IMR-90 (cell line): ENCODE results near the gene KLF12. TPM values are rescaled to one million over a fixed set of nuclear protein-coding genes. Genes with fewer than 3 reads are reported as not detected.
A peak's percentile ranks its signal among the peaks of the same experiment; 100 is the strongest.

Experiments
- ATAC-seq: fragments of 200-7000 bp; cut with Tn5 transposase; 2 replicates; pipeline ENCODE4 v1.9.1; 2020; ENCODE audit warnings: low read depth, mild to moderate bottlenecking, moderate library complexity
- BruUV-seq: library from RNA; stranded (reverse); fragments of 400-500 nt; replicated peaks from 2 replicates; lab custom pipeline; 2021; lab: Mats Ljungman, UMichigan
- CTCF ChIA-PET: fragments of 300-600 bp; formaldehyde crosslinking; extraction: SDS; loops from one replicate; lab custom pipeline; 2021; ENCODE audit warnings: antibody characterized with exemption; lab: Yijun Ruan, JAX
- POLR2A ChIA-PET: fragments of 300-600 bp; sonication (Branson Sonifier 250); formaldehyde crosslinking; loops from one replicate; lab custom pipeline; 2022; ENCODE audit warnings: antibody characterized with exemption; ENCODE audit not compliant: unreplicated experiment; lab: Charles Lee
- DNase-seq: peaks from one replicate; pipeline ENCODE4 v3.0.0; 2013
- H2AFZ ChIP-seq: replicated peaks from 2 replicates; pipeline ENCODE3; 2013; ENCODE audit warnings: low read length, mild to moderate bottlenecking; ENCODE audit not compliant: poor library complexity
- H2AK5ac ChIP-seq: 2 replicates; pipeline ENCODE4 v1.6.1; 2013; ENCODE audit warnings: low read depth, low read length, inconsistent platforms
- H2AK9ac ChIP-seq: replicated peaks from 2 replicates; pipeline ENCODE3; 2013; ENCODE audit warnings: mild to moderate bottlenecking, low read depth, low read length, moderate library complexity; ENCODE audit not compliant: poor library complexity
- H2BK120ac ChIP-seq: 2 replicates; pipeline ENCODE4 v1.6.1; 2013; ENCODE audit warnings: low read depth, low read length, inconsistent platforms
- H2BK15ac ChIP-seq: 3 replicates; pipeline ENCODE4 v1.6.1; 2013; ENCODE audit warnings: low read depth, low read length, inconsistent platforms
- H2BK20ac ChIP-seq: 2 replicates; pipeline ENCODE4 v1.6.1; 2013; ENCODE audit warnings: low read depth, mild to moderate bottlenecking, inconsistent platforms, low read length, moderate library complexity
- H2BK5ac ChIP-seq: 2 replicates; pipeline ENCODE4 v1.6.1; 2013; ENCODE audit warnings: mild to moderate bottlenecking, low read depth, low read length, inconsistent platforms; ENCODE audit not compliant: poor library complexity, severe bottlenecking
- H3K14ac ChIP-seq: replicated peaks from 2 replicates; pipeline ENCODE4 v1.6.1; 2013; ENCODE audit warnings: low read depth, low read length, inconsistent platforms
- H3K18ac ChIP-seq: 2 replicates; pipeline ENCODE4 v1.6.1; 2013; ENCODE audit warnings: low read depth, low read length, control low read depth
- H3K23ac ChIP-seq: 2 replicates; pipeline ENCODE4 v1.6.1; 2013; ENCODE audit warnings: low read depth, low read length, inconsistent platforms
- H3K27ac ChIP-seq: 2 replicates; pipeline ENCODE4 v1.5.1; 2013; ENCODE audit warnings: mild to moderate bottlenecking, control low read depth, low read length; ENCODE audit not compliant: insufficient read depth
- H3K27me3 ChIP-seq: 2 replicates; pipeline ENCODE4 v1.6.1; 2013; ENCODE audit warnings: low read length; ENCODE audit not compliant: control insufficient read depth, insufficient read depth
- H3K36me3 ChIP-seq: 2 replicates; pipeline ENCODE4 v1.6.1; 2013; ENCODE audit warnings: low read length, mixed read lengths; ENCODE audit not compliant: control insufficient read depth, insufficient read depth
- H3K4ac ChIP-seq: 2 replicates; pipeline ENCODE4 v1.6.1; 2013; ENCODE audit warnings: low read depth, low read length, inconsistent platforms
- H3K4me1 ChIP-seq: 2 replicates; pipeline ENCODE4 v1.6.1; 2013; ENCODE audit warnings: low read length, mixed read lengths; ENCODE audit not compliant: control insufficient read depth, insufficient read depth
- H3K4me2 ChIP-seq: 2 replicates; pipeline ENCODE4 v1.6.1; 2013; ENCODE audit warnings: low read depth, mild to moderate bottlenecking, control low read depth, low read length, moderate library complexity
- H3K4me3 ChIP-seq: 2 replicates; pipeline ENCODE4 v1.5.1; 2013; ENCODE audit warnings: low read depth, mild to moderate bottlenecking, control low read depth, low read length, moderate library complexity; ENCODE audit not compliant: insufficient read depth
- H3K56ac ChIP-seq: 2 replicates; pipeline ENCODE4 v1.6.1; 2013; ENCODE audit warnings: low read length, inconsistent platforms; ENCODE audit not compliant: insufficient read depth; ENCODE audit errors: extremely low read depth
- H3K79me1 ChIP-seq, 2 experiments: 2 replicates each; pipeline ENCODE4 v1.6.1; 2013; ENCODE audit warnings: low read length in 2 of 2, inconsistent platforms in 1 of 2, low read depth in 1 of 2
- H3K9ac ChIP-seq: 2 replicates; pipeline ENCODE4 v1.6.1; 2013; ENCODE audit warnings: low read depth, low read length, control low read depth
- H3K9me1 ChIP-seq: 2 replicates; pipeline ENCODE4 v1.6.1; 2013; ENCODE audit warnings: low read length, inconsistent platforms; ENCODE audit not compliant: insufficient read depth
- H3K9me3 ChIP-seq: 2 replicates; pipeline ENCODE4 v1.6.1; 2013; ENCODE audit warnings: low read length; ENCODE audit not compliant: control insufficient read depth, insufficient read depth
- H4K20me1 ChIP-seq: 2 replicates; pipeline ENCODE4 v1.6.1; 2013; ENCODE audit warnings: low read length, inconsistent platforms; ENCODE audit not compliant: insufficient read depth
- H4K5ac ChIP-seq: 2 replicates; pipeline ENCODE4 v1.6.1; 2013; ENCODE audit warnings: mild to moderate bottlenecking, low read depth, low read length, control low read depth
- H4K8ac ChIP-seq, 2 experiments: 2 replicates each; pipeline ENCODE4 v1.6.1; 2013; ENCODE audit warnings: low read depth in 2 of 2, low read length in 2 of 2, control low read depth in 1 of 2, inconsistent platforms in 1 of 2
- H4K91ac ChIP-seq: 2 replicates; pipeline ENCODE4 v1.6.1; 2013; ENCODE audit warnings: low read depth, low read length, inconsistent platforms; ENCODE audit not compliant: insufficient read depth
- CEBPB ChIP-seq: IDR thresholded peaks from 2 replicates; pipeline ENCODE4 v1.6.1; 2012; ENCODE audit warnings: low read depth, low read length, improper control_type of control experiment
- FOS ChIP-seq: fragments of 150-350 bp; IDR thresholded peaks from 2 replicates; pipeline ENCODE4 v1.6.1; 2016; ENCODE audit warnings: low read depth, low read length
- MAFK ChIP-seq: IDR thresholded peaks from 2 replicates; pipeline ENCODE4 v1.6.1; 2012; ENCODE audit warnings: low read depth, low read length, improper control_type of control experiment
- MXI1 ChIP-seq: IDR thresholded peaks from 2 replicates; pipeline ENCODE4 v1.6.1; 2012; ENCODE audit warnings: low read depth, mild to moderate bottlenecking, low read length, moderate library complexity, borderline replicate concordance
- NFE2L2 ChIP-seq: fragments of 150-350 bp; IDR thresholded peaks from 2 replicates; pipeline ENCODE4 v1.6.1; 2016; ENCODE audit warnings: low read depth, mild to moderate bottlenecking, low read length
- POLR2A ChIP-seq: IDR thresholded peaks from 2 replicates; pipeline ENCODE4 v1.6.1; 2012; ENCODE audit warnings: mild to moderate bottlenecking, low read depth, low read length
- RAD21 ChIP-seq: IDR thresholded peaks from 2 replicates; pipeline ENCODE4 v1.6.1; 2012; ENCODE audit warnings: low read length, improper control_type of control experiment
- RCOR1 ChIP-seq: IDR thresholded peaks from 2 replicates; pipeline ENCODE4 v1.6.1; 2012; ENCODE audit warnings: mild to moderate bottlenecking, low read length, improper control_type of control experiment; ENCODE audit not compliant: insufficient replicate concordance
- RFX5 ChIP-seq: IDR thresholded peaks from 2 replicates; pipeline ENCODE4 v1.8.0; 2012; ENCODE audit warnings: low read depth, mild to moderate bottlenecking, low read length, moderate library complexity
- SMC3 ChIP-seq: fragments of 150-350 bp; IDR thresholded peaks from 2 replicates; pipeline ENCODE4 v1.6.1; 2016; ENCODE audit warnings: low read depth, mild to moderate bottlenecking, antibody characterized with exemption, low read length, moderate library complexity
- WGBS, 2 experiments: methylation state at CpG; one replicate each; pipeline versions ENCODE4 v1.1.5 to v1.1.7; 2013; ENCODE audit warnings: missing lambda C conversion rate in 2 of 2; ENCODE audit not compliant: insufficient read length in 1 of 2; ENCODE audit errors: extremely low coverage in 2 of 2; 5-methylcytosine and 5-hydroxymethylcytosine counted together
- dilution Hi-C: fragments of 300-500 bp; cut with HindIII; formaldehyde crosslinking; loops from one replicate; pipeline ENCODE4 v1.14.3; 2018; ENCODE audit warnings: low sequenced_read_pairs; ENCODE audit not compliant: unreplicated experiment
- in situ Hi-C: fragments of 300-500 bp; cut with MboI; formaldehyde crosslinking; loops from 3 replicates; pipeline ENCODE4 v1.14.3; 2019; ENCODE audit warnings: low sequenced_read_pairs, inconsistent platforms, mixed read lengths
- intact Hi-C: fragments of 100-400 bp; cut with micrococcal nuclease; formaldehyde crosslinking; loops from 2 replicates; pipeline ENCODE4 v1.10.0; 2022
- polyA plus RNA-seq, 3 experiments: library from polyadenylated mRNA; depleted of rRNA; stranded (reverse); fragments of >200 nt; gene quantifications; 2 replicates each; pipeline ENCODE4 v1.2.3, GENCODE V29; 2012; ENCODE audit warnings: low replicate concordance in 1 of 3
- total RNA-seq: library from RNA; depleted of rRNA; stranded (reverse); fragments of >200 nt; gene quantifications from 2 replicates; pipeline ENCODE4 v1.2.3, GENCODE V29; 2012
- TF ChIP-seq, protein P1 (sequence below): fragments of 150-350 bp; IDR thresholded peaks from 2 replicates; pipeline ENCODE4 v1.6.1; 2016; ENCODE audit warnings: low read depth, mild to moderate bottlenecking, low read length, moderate library complexity, borderline replicate concordance
- TF ChIP-seq, protein P2 (sequence below): conservative IDR thresholded peaks from 2 replicates; pipeline ENCODE4 v1.5.1; 2012; ENCODE audit warnings: mild to moderate bottlenecking, low read depth, low read length, improper control_type of control experiment
- TF ChIP-seq, protein P3 (sequence below): fragments of 150-350 bp; IDR thresholded peaks from 2 replicates; pipeline ENCODE4 v1.6.1; 2017; ENCODE audit warnings: mild to moderate bottlenecking, antibody characterized with exemption, low read length, low read depth

KLF12 gene
- total and polyA plus RNA-seq, 2 of the 4 experiments (the other 2 are of a cell fraction): 8.8 to 44.8 TPM

- intact Hi-C loops (no loop called here), dilution Hi-C loops (no loop called here), in situ Hi-C loops (no loop called here)
- H4K5ac ChIP-seq: no peak overlapping the region
- no peak overlapping the region for H2AK5ac ChIP-seq
- no peaks in the 10 kb centered on the region for H3K79me1 ChIP-seq
- H2AK9ac ChIP-seq: no peak overlapping the region
- H3K27me3 ChIP-seq: no peaks in the 10 kb centered on the region
- H3K14ac ChIP-seq: no peak overlapping the region
- no peak overlapping the region for H3K4me2 ChIP-seq
- H3K27ac ChIP-seq: no peak overlapping the region
- H4K20me1 ChIP-seq: no peaks in the 10 kb centered on the region
- H2AFZ ChIP-seq: peak overlapping the region; percentile 35
- no peak overlapping the region for H3K4ac ChIP-seq
- H2BK20ac ChIP-seq: no peak overlapping the region
- POLR2A ChIA-PET: no interaction called here
- DNase-seq (no peak), ATAC-seq (no peak)
- no peak overlapping the region for H4K8ac ChIP-seq
- H3K4me3 ChIP-seq: no peak overlapping the region
- no peak overlapping the region for H2BK5ac ChIP-seq
- no peak overlapping the region for H3K18ac ChIP-seq
- H3K23ac ChIP-seq: no peak overlapping the region
- no peaks in the 10 kb centered on the region for H3K36me3 ChIP-seq
- no peak overlapping the region for H3K56ac ChIP-seq
- no peaks in the 10 kb centered on the region; the same call in 1 of the 2 replicates for H3K9me1 ChIP-seq
- CTCF ChIA-PET: no interaction called here
- no TSS peak for BruUV-seq
- 100% methylated on average over 1 of the region's 4 CpGs; no CpG with 5 or more reads in 1 of the 2 experiments for WGBS, 2 experiments
- H3K9ac ChIP-seq: no peak overlapping the region
- no peak overlapping the region for H4K91ac ChIP-seq
- no peak for TF ChIP-seq RFX5
- TF ChIP-seq POLR2A: no peak
- TF ChIP-seq CEBPB: no peak
- no peak for TF ChIP-seq MXI1
- TF ChIP-seq RCOR1: no peak
- TF ChIP-seq, protein P1, sequence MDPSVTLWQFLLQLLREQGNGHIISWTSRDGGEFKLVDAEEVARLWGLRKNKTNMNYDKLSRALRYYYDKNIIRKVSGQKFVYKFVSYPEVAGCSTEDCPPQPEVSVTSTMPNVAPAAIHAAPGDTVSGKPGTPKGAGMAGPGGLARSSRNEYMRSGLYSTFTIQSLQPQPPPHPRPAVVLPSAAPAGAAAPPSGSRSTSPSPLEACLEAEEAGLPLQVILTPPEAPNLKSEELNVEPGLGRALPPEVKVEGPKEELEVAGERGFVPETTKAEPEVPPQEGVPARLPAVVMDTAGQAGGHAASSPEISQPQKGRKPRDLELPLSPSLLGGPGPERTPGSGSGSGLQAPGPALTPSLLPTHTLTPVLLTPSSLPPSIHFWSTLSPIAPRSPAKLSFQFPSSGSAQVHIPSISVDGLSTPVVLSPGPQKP: no peak
- no peak for TF ChIP-seq FOS
- TF ChIP-seq, protein P2, sequence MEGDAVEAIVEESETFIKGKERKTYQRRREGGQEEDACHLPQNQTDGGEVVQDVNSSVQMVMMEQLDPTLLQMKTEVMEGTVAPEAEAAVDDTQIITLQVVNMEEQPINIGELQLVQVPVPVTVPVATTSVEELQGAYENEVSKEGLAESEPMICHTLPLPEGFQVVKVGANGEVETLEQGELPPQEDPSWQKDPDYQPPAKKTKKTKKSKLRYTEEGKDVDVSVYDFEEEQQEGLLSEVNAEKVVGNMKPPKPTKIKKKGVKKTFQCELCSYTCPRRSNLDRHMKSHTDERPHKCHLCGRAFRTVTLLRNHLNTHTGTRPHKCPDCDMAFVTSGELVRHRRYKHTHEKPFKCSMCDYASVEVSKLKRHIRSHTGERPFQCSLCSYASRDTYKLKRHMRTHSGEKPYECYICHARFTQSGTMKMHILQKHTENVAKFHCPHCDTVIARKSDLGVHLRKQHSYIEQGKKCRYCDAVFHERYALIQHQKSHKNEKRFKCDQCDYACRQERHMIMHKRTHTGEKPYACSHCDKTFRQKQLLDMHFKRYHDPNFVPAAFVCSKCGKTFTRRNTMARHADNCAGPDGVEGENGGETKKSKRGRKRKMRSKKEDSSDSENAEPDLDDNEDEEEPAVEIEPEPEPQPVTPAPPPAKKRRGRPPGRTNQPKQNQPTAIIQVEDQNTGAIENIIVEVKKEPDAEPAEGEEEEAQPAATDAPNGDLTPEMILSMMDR: no peak
- TF ChIP-seq MAFK: no peak
- TF ChIP-seq NFE2L2: no peak
- no peak for TF ChIP-seq RAD21
- TF ChIP-seq, protein P3, sequence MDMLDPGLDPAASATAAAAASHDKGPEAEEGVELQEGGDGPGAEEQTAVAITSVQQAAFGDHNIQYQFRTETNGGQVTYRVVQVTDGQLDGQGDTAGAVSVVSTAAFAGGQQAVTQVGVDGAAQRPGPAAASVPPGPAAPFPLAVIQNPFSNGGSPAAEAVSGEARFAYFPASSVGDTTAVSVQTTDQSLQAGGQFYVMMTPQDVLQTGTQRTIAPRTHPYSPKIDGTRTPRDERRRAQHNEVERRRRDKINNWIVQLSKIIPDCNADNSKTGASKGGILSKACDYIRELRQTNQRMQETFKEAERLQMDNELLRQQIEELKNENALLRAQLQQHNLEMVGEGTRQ: no peak
- no peak for TF ChIP-seq SMC3
- no peaks in the 10 kb centered on the region for H3K4me1 ChIP-seq
- H2BK15ac ChIP-seq: no peak overlapping the region
- H3K9me3 ChIP-seq: no peaks in the 10 kb centered on the region
- H2BK120ac ChIP-seq: no peak overlapping the region
These were observed 34.1 kb upstream of the KLF12 start for GRCh38 chr13:74168263-74168675.
